Stimulated activated CD8-positive, alpha-beta memory T cell treated with anti-CD3 and anti-CD28 coated beads, Interleukin-12 subunit alpha, Interleukin-12 subunit beta, amount 100 ng/mL, for 4 hours (primary cell): Measurements from ENCODE around the gene VPS26C.
A peak's percentile ranks its signal among the peaks of the same experiment; 100 is the strongest.
"Not testable (repeated sequence)": the region's sequence is repeated elsewhere in the genome, so short reads cannot be mapped to it uniquely, and the experiment has no call there.

Experiments
- DNase-seq: peaks from one replicate; pipeline ENCODE4 v3.0.0-alpha.2; 2020; ENCODE audit warnings: low read depth

The VPS26C gene

DNA sequence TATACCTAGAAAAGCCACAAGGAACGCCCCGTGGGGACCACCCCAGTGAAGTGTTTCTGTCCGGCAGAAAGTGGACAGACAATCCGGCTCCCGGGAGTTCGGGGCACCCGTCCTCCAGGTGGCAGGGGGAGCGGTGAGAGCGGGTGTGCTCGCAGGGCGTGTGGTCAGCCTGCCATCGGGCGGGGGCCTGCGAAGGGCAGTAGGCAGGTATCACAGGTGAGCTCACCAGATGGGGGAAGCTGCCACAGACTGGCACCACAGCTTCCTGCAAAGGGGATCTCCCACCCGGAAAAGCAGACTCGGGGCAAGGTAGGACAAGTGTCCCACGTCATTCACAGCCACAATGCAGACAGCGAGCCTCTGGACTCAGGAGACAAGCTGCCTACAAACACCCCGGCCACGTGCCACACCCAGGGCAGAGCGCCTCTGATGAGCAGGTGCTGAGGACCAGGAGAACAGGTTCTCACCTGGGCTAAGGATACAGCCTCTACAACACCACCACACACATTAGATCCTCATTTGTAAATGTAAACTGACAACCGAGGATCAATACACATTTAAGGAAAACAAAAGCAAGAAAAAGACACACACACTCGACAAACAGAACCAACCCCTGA lies 36.4 kb downstream of the VPS26C start:
- DNase-seq = no peak

DNA sequence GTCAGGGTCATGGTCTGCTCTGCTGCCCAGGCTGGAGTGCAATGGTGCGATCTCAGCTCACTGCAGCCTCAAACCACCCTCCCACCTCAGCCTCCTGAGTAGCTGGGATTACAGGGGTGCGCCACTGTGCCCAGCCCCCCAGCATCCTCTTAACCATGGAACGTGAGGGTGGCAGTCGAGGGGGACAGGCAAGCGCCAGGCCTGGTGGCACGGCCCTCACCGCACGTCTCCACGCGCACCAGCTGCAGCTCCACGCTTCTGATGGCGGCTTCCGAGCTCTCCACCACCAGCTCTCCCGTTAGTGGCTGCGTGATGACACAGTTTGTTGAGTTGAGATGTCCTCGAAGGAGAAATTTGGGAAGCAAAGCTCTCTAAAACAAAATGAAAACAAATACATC lies 39.1 kb downstream of the VPS26C start:
- DNase-seq = no peak

DNA sequence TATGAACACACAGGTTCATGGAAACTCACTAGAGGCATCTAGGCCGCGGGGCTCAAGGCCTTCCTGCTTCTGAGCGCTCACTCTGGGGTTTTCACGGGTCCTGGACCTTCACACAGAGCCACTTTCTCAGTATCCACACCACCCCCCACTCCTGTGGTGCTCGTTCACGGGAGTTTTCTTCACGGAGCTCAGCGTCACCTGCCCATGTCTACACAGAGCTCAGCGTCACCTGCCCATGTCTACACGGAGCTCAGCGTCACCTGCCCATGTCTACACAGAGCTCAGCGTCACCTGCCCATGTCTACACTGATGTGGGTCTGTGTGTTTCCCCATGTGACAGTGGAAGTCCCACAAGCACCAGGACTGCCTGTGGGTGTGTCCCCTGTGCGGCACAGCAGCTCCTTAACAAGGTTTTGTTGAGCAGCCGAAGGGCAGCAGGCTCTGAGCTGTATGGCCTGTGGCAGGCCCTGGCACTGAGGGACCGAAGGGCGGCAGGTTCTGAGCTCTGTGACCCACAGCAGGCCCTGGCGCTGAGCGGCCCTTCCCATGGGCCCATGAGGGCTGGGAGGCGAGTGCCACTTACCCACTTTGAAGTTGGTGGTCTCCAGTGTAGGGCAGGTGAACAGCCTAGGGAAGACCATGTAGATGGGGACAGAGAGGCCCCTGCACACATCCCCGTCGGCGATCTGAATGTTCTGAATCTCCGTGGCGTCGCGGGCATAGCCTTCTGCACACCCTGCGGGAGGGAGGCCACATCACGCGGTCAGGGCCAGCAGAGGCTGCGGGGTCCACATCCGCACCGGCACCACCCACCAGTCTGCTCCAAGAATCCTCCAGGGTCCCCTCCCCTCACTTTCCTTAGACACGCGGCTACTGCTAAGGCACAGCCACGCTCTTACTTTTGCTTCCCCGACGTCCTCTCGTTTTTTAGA lies 39.8 kb downstream of the VPS26C start:
- DNase-seq = no peak

GRCh38 chr21:37226041-37226920 lies 40.9 kb downstream of the VPS26C start:
- no peak for DNase-seq

GRCh38 chr21:37224861-37225839 lies 42.0 kb downstream of the VPS26C start:
- DNase-seq = peak; percentile 45

DNA sequence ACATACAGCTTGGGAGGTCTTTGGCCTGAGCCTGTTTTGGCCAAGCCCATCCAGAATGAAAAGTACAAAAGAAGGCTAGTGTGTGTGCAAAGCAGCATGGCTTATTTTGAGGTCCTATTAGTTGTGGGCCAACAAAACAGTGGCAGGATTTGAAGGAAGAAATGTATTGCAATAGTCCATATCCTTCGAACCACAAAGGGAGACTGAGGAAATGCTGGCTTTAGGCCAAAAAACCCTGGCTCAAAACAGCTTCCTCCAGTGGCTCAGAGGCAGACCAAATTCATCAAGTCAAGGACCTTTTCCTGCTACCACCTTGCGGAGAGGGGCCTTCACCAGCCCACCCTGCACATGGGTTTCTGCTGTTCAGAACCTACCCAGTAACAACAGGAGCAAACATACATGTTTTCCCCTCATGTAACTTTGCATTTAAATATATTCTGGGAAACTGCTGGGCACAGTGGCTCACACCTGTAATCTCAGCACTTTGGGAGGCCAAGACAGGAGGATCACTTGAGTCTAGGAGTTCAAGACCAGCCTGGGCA lies 43.3 kb downstream of the VPS26C start:
- DNase-seq = no peak

DNA sequence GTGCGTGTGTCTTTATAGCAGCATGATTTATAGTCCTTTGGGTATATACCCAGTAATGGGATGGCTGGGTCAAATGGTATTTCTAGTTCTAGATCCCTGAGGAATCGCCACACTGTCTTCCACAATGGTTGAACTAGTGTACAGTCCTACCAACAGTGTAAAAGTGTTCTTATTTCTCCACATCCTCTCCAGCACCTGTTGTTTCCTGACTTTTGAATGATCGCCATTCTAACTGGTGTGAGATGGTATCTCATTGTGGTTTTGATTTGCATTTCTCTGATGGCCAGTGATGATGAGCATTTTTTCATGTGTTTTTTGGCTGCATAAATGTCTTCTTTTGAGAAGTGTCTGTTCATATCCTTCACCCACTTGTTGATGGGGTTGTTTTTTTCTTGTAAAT lies 44.9 kb downstream of the VPS26C start:
- DNase-seq = not testable (repeated sequence)

DNA sequence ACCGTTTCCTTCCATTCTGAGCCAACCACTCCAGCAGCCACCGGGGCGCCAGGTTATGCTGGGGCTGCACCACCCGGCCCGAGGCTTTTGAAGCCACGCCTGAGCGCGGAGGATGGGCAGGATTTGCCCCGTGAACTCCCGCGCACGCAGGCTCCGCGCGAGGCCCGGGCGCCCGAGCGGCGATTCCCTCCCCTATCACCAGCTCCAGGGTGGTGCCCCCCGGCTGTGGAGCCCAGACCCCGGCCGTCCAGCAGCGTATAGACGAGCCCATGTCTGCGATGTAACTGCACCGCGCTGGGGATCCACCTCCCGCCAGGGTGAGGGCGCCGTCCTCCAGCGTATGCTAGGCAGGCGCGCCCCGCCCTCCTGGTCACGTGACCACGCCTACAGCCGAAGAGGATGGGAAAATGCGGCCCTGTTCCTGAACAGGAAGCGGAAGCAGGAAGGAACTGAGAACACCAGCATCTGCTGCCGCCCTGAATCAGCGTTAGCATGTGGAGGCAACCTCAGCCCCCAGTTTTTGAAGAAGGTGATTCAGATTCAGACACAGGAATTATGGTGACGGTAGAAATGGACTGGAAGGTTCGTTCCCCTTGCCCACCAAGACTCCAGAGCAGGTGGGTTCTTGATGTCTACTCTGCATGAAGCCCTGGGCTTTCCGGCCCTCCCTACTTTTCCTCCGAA lies 46.0 kb downstream of the VPS26C start:
- peak; percentile 92 for DNase-seq

DNA sequence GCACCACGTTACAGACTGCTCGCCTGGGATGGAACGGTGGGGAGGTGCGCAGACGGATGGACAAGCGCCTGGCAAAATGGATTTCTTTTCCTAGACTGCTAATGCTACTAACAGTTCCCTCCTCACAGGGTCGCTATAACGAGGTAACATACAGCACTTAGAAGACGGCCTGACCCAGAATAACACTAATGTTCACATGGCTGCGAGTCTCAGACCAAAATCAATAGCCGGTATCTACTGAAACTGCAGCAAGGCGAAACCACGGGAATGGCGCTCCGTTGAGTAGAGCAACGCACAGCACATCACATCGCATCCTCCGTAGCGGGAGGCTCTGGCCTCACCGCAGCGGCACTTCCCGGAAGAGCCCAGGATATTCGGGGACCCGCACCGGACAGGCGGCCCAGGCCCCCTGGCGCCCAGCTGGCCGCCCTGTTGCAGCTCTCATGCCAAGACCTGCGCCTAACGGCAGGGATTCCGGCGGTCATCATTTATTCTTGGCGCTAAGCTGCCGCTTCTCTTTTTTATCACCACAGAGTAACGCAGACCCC lies 46.6 kb downstream of the VPS26C start:
- DNase-seq = peak; percentile 15

DNA sequence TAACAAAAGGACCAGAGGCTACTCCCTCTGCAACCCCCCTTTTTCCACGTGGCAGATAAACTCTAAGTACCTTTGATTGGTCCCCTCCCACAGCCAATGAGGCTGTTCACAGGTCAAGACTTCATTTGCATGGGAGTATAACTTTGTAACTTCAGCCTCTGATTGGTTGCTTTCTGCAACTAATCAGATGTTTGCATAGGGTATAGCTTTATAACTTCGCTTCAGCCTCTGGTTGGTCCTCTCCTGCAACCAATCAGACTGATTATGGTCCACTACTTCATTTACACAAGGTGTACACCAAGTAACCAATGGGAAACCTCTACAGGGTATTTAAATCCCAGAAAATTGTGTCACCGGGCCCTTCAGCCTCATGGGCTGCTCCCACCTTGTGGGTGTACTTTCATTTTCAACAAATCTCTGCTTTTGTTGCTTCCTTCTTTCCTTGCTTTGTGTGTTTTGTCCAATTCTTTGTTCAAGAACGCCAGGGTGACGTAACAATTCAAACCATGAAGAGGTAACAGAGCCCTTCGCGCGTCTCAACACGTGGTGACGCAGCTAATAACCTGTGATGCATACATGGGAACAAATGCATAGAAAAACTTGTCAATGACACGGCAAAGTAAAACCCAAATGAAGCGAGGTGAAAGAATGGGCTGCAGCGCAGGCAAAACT lies 47.2 kb downstream of the VPS26C start:
- DNase-seq = no peak

DNA sequence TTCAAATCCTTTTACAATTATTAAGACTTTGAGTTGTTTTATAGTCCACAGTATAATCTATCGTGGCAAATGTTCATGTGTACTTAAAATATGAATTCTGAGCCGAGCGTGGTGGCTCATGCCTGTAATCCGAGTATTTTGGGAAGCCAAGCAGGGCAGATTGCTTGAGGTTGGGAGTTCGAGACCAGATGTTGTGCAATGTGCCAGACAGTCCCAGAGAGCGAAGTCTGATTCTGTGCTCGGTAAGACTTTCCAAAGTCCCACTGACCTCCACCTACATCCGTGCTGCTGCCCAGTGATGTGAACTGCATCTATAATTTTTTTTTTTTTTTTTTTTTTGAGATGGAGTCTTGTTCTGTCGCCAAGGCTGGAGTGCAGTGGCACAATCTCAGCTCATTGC lies 52.2 kb downstream of the VPS26C start:
- DNase-seq = no peak

- DNase-seq = no peak
Observed at GRCh38 chr21:37210799-37211198, 56.3 kb downstream of the VPS26C start.

- no peak for DNase-seq
Observed at GRCh38 chr21:37210130-37210529, 57.0 kb downstream of the VPS26C start.

DNA sequence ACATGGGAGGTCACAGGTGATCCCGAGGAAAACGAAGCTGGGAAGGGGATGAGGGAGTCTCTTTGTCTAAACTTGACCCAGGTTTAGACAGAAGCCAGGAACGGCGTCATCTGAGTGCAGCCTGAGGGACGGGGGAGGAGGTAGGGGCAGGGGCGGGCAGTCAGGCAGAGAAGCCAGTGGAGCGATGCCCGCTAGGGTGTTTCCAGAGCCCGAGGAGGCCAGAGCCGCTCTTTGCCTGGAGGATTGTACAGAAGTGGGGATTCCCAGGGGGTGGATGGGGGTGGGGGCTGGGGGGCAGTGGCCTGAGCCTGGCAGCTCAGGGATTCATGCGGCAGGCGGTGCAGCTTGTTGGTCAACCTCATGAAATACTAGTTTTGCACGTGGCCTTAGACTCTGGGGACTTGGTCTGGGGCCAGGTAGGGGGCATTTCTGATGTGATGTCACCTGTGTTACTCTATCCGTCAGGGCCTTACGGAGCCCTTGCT lies 58.4 kb downstream of the VPS26C start:
- no peak for DNase-seq

GRCh38 chr21:37208056-37208721 lies 58.9 kb downstream of the VPS26C start:
- DNase-seq = no peak

GRCh38 chr21:37207441-37208009 lies 59.6 kb downstream of the VPS26C start:
- no peak for DNase-seq

DNA sequence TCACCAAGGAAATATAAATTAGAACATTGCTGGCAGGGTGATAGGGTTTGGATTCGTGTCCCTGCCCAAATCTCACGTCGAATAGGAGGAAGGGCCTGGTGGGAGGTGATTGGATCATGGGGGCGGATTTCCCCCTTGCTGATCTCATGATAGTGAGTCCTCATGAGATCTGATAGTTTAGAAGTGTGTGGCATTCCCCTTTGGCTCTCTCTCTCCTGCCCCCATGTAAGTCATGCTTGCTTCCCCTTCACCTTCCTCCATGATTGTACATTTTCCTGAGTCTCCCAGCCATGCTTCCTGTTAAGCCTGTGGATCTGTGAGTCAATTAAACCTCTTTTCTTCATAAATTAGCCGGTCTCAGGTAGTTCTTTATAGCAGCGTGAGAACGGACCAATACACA lies 60.6 kb downstream of the VPS26C start:
- DNase-seq = no peak

GRCh38 chr21:37204580-37204979 lies 62.6 kb downstream of the VPS26C start:
- DNase-seq = no peak
